HepG2 (cell line): ENCODE data around the gene ABCC12. TPM values are rescaled to one million over a fixed set of nuclear protein-coding genes. Genes with fewer than 3 reads are reported as not detected.
A peak's percentile ranks its signal among the peaks of the same experiment; 100 is the strongest.

Experiments used
- ELF3 ChIP-seq: IDR thresholded peaks from 2 replicates; pipeline ENCODE4 v1.6.1; 2016; ENCODE audit warnings: missing genetic modification reagents, missing compliant biosample characterization
- FOXA3 ChIP-seq: IDR thresholded peaks from 2 replicates; pipeline ENCODE4 v1.6.1; 2016; ENCODE audit warnings: missing genetic modification reagents, missing compliant biosample characterization
- FOXP1 ChIP-seq, 2 experiments: fragments of 450-650 bp in 1 of 2; IDR thresholded peaks; 2 replicates each; pipeline ENCODE4 v1.6.1; 2017 to 2018; ENCODE audit warnings: antibody characterized with exemption in 1 of 2
- MLX ChIP-seq: IDR thresholded peaks from 2 replicates; pipeline ENCODE4 v1.6.1; 2016
- NR2F2 ChIP-seq: IDR thresholded peaks from 2 replicates; pipeline ENCODE4 v1.6.1; 2012; ENCODE audit warnings: low read depth, inconsistent platforms, borderline replicate concordance
- RAD51 ChIP-seq: fragments of 450-650 bp; IDR thresholded peaks from 2 replicates; pipeline ENCODE4 v1.6.1; 2016; ENCODE audit warnings: borderline replicate concordance
- RCOR2 ChIP-seq: IDR thresholded peaks from 2 replicates; pipeline ENCODE4 v1.6.1; 2016; ENCODE audit warnings: missing biosample characterization, missing genetic modification reagents
- SOX13 ChIP-seq, 3 experiments: fragments of 450-650 bp in 1 of 3; sonication (generic) in 1 of 3; formaldehyde crosslinking in 1 of 3; IDR thresholded peaks in 2 of 3; conservative IDR thresholded peaks in 1 of 3; 2 replicates each; pipeline versions ENCODE4 v1.5.0 to v1.6.1; 2016 to 2020; ENCODE audit warnings: antibody characterized with exemption in 1 of 3, mild to moderate bottlenecking in 1 of 3, missing compliant biosample characterization in 1 of 3, missing genetic modification reagents in 1 of 3, moderate library complexity in 1 of 3
- SRF ChIP-seq: IDR thresholded peaks from 2 replicates; pipeline ENCODE4 v1.6.1; 2011; ENCODE audit warnings: mild to moderate bottlenecking, low read depth, low read length, moderate library complexity
- ZBTB46 ChIP-seq: sonication (generic); formaldehyde crosslinking; IDR thresholded peaks from 2 replicates; pipeline ENCODE4 v1.4.0; 2020; ENCODE audit warnings: mild to moderate bottlenecking, missing genetic modification reagents, borderline replicate concordance
- ZGPAT ChIP-seq: IDR thresholded peaks from 2 replicates; pipeline ENCODE4 v1.6.1; 2016; ENCODE audit warnings: mild to moderate bottlenecking
- ZNF280D ChIP-seq: sonication (generic); formaldehyde crosslinking; IDR thresholded peaks from 2 replicates; pipeline ENCODE4 v1.5.1; 2020; ENCODE audit warnings: mild to moderate bottlenecking, missing genetic modification reagents
- ZNF331 ChIP-seq: sonication (generic); formaldehyde crosslinking; IDR thresholded peaks from 2 replicates; pipeline ENCODE4 v1.4.0; 2020; ENCODE audit warnings: missing genetic modification reagents
- ZNF589 ChIP-seq: sonication (generic); formaldehyde crosslinking; conservative IDR thresholded peaks from 2 replicates; pipeline ENCODE4 v1.8.0; 2022; ENCODE audit warnings: mild to moderate bottlenecking, moderate library complexity, missing genetic modification reagents
- ZNF747 ChIP-seq: sonication (generic); formaldehyde crosslinking; IDR thresholded peaks from 2 replicates; pipeline ENCODE4 v1.8.1; 2023; ENCODE audit warnings: missing genetic modification reagents, mild to moderate bottlenecking, borderline replicate concordance
- polyA plus RNA-seq, 8 experiments: library from polyadenylated mRNA; depleted of rRNA in 3 of 8; stranded (reverse) in 7 of 8; unstranded in 1 of 8; fragments of >200 nt; fragmentation: Illumina TruSeq in 4 of 8; extraction: Trizol in 4 of 8; gene quantifications; 2 replicates each; pipeline versions ENCODE4 v1.2.1 to v1.2.3, GENCODE V29; 2011 to 2016; ENCODE audit warnings: low read depth in 4 of 8, missing spikeins in 1 of 8, mixed read lengths in 1 of 8; ENCODE audit not compliant: insufficient read depth in 1 of 8
- total RNA-seq, 5 experiments: library from RNA; depleted of rRNA; stranded (reverse); fragments of >200 nt; fragmentation: Illumina TruSeq; extraction: Trizol; gene quantifications; 2 replicates each; pipeline ENCODE4 v1.2.3, GENCODE V29; 2016; ENCODE audit warnings: low read depth in 1 of 5
- TF ChIP-seq, protein P1 (sequence below): IDR thresholded peaks from 2 replicates; pipeline ENCODE4 v1.6.1; 2018; ENCODE audit warnings: missing genetic modification reagents
- TF ChIP-seq, protein P2 (sequence below): sonication (generic); formaldehyde crosslinking; IDR thresholded peaks from 2 replicates; pipeline ENCODE4 v1.9.0; 2022; ENCODE audit warnings: low read depth, missing genetic modification reagents
- TF ChIP-seq, protein P3 (sequence below): sonication (generic); formaldehyde crosslinking; IDR thresholded peaks from 2 replicates; pipeline ENCODE4 v1.4.0; 2020; ENCODE audit warnings: mild to moderate bottlenecking, missing genetic modification reagents

Gene ABCC12
- total and polyA plus RNA-seq, 2 of the 13 experiments (the other 11 are each of a cell fraction or from before 2014, with no cell fraction given) = not detected

DNA sequence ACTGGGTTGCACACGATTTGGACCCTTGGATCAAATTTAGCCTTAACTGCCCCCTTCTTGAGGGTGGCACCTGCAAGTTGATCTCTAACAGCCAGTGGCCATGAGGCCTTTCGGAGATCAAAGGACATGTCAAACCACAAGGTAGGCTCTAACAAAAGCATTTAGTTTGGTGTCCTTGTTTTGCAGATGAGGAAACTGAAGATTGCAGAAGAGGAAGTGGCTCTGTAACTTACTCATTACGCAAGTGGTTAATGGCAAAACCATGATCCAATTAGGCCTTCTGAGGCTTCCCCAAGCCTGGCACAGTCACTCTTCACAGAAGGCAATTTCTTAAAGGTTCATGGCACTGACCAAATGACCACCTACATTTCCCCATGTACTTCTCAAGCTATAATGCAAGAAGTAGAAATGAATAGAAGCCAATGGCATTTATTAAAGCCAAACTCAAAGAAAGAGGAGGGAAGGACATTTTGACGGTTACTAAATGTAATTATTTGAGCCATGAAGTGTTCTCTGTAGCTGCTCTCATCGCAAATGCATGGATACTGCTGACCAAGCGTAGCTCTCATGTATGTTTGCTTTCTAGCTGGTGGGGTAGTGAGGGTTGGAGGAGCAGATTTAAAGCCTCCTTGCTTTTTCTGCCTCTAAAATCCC is 32.8 kb upstream of the ABCC12 start (continued):
- TF ChIP-seq ZNF280D (CRISPR knock-in tag) (peak; percentile 79; the same call in 1 of the 2 replicates), SOX13 (IDR thresholded peaks at IDR 0.05) (peak; percentile 81), SOX13 (CRISPR knock-in tag; conservative IDR thresholded peaks at IDR 0.05 in 1 of 2, IDR thresholded peaks at IDR 0.05 in 1 of 2) (peak in 1 of 2 experiments; percentile 94; a peak in 2 of 4 replicates), FOXA3 (CRISPR knock-in tag) (peak; percentile 58), ZNF589 (CRISPR knock-in tag) (0 out of 2 replicates have a peak, but pooled peaks have one; percentile 34), RCOR2 (peak; percentile 81), RAD51 (no peak), ZGPAT (CRISPR knock-in tag) (peak; percentile 58; the same call in 1 of the 2 replicates), ZBTB46 (CRISPR knock-in tag) (no peak), FOXP1 (IDR thresholded peaks at IDR 0.05) (no peak), FOXP1 (CRISPR knock-in tag; IDR thresholded peaks at IDR 0.05) (peak; percentile 64), ELF3 (CRISPR knock-in tag) (peak; percentile 97), ZNF331 (CRISPR knock-in tag) (peak; percentile 76), SRF (no peak), ZNF747 (no peak), NR2F2 (0 out of 2 replicates have a peak, but pooled peaks have one; percentile 52), MLX (CRISPR knock-in tag) (peak; percentile 40; the same call in 1 of the 2 replicates)
- TF ChIP-seq, protein P1, sequence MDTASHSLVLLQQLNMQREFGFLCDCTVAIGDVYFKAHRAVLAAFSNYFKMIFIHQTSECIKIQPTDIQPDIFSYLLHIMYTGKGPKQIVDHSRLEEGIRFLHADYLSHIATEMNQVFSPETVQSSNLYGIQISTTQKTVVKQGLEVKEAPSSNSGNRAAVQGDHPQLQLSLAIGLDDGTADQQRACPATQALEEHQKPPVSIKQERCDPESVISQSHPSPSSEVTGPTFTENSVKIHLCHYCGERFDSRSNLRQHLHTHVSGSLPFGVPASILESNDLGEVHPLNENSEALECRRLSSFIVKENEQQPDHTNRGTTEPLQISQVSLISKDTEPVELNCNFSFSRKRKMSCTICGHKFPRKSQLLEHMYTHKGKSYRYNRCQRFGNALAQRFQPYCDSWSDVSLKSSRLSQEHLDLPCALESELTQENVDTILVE (CRISPR knock-in tag) = peak; percentile 80
- TF ChIP-seq, protein P2, sequence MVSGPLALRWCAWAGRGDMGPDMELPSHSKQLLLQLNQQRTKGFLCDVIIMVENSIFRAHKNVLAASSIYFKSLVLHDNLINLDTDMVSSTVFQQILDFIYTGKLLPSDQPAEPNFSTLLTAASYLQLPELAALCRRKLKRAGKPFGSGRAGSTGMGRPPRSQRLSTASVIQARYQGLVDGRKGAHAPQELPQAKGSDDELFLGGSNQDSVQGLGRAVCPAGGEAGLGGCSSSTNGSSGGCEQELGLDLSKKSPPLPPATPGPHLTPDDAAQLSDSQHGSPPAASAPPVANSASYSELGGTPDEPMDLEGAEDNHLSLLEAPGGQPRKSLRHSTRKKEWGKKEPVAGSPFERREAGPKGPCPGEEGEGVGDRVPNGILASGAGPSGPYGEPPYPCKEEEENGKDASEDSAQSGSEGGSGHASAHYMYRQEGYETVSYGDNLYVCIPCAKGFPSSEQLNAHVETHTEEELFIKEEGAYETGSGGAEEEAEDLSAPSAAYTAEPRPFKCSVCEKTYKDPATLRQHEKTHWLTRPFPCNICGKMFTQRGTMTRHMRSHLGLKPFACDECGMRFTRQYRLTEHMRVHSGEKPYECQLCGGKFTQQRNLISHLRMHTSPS = peak; percentile 73
- TF ChIP-seq, protein P3, sequence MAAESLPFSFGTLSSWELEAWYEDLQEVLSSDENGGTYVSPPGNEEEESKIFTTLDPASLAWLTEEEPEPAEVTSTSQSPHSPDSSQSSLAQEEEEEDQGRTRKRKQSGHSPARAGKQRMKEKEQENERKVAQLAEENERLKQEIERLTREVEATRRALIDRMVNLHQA (CRISPR knock-in tag) = no peak
